HG03175 (cell line): Measurements from ENCODE around the gene SORBS1.

ENCODE experiments used
- ATAC-seq: cut with Tn5 transposase; IDR thresholded peaks from one replicate; pipeline ENCODE4 v1.9.1; 2021; ENCODE audit warnings: mild to moderate bottlenecking, moderate library complexity; ENCODE audit not compliant: unreplicated experiment

SORBS1 gene

GRCh38 chr10:95561177-95561863, at the start of gene SORBS1:
Gene SORBS1, minus strand, starts transcription at chr10:95561371. Its CDS starts 120,236 bp downstream, at chr10:95441135.
- ATAC-seq: peak; percentile 99

GRCh38 chr10:95610727-95611126, 49.6 kb upstream of the SORBS1 start:
- no peak for ATAC-seq

GRCh38 chr10:95606922-95607321, 45.8 kb upstream of the SORBS1 start:
- no peak for ATAC-seq

- ATAC-seq: no peak
These were observed 44.0 kb upstream of the SORBS1 start for GRCh38 chr10:95605163-95605562.

GRCh38 chr10:95604630-95605029, 43.5 kb upstream of the SORBS1 start:
- no peak for ATAC-seq

GRCh38 chr10:95602382-95602781, 41.2 kb upstream of the SORBS1 start:
- no peak for ATAC-seq

- no peak for ATAC-seq
These were observed 40.0 kb upstream of the SORBS1 start for GRCh38 chr10:95601116-95601719.

- ATAC-seq: no peak
These were observed 39.0 kb upstream of the SORBS1 start for GRCh38 chr10:95600158-95600557.

GRCh38 chr10:95597788-95598187, 36.6 kb upstream of the SORBS1 start:
- no peak for ATAC-seq

GRCh38 chr10:95588025-95588424, 26.9 kb upstream of the SORBS1 start:
- ATAC-seq: no peak

GRCh38 chr10:95579835-95580535, 18.8 kb upstream of the SORBS1 start:
- no peak for ATAC-seq

- ATAC-seq: no peak
These were observed 18.1 kb upstream of the SORBS1 start for GRCh38 chr10:95579292-95579691.

GRCh38 chr10:95578619-95579018, 17.4 kb upstream of the SORBS1 start:
- no peak for ATAC-seq

GRCh38 chr10:95574649-95575365, 13.6 kb upstream of the SORBS1 start:
- no peak for ATAC-seq

GRCh38 chr10:95573964-95574604, 12.9 kb upstream of the SORBS1 start:
- no peak for ATAC-seq

GRCh38 chr10:95573527-95573926, 12.4 kb upstream of the SORBS1 start:
- ATAC-seq: no peak

- no peak for ATAC-seq
These were observed 11.1 kb upstream of the SORBS1 start for GRCh38 chr10:95572131-95572820.

GRCh38 chr10:95571390-95571789, 10.2 kb upstream of the SORBS1 start:
- no peak for ATAC-seq

GRCh38 chr10:95569368-95569767, 8.2 kb upstream of the SORBS1 start:
- no peak for ATAC-seq

GRCh38 chr10:95567903-95568630, 6.9 kb upstream of the SORBS1 start:
- no peak for ATAC-seq
